Mesendoderm (in vitro differentiated cells): ENCODE results near the gene NRN1.

Experiments
- DNase-seq: peaks from one replicate; pipeline ENCODE4 v3.0.0; 2013
- H2AK5ac ChIP-seq: 2 replicates; pipeline ENCODE4 v1.6.1; 2013; ENCODE audit warnings: low read length, inconsistent platforms
- H2BK120ac ChIP-seq: 2 replicates; pipeline ENCODE4 v1.6.1; 2013; ENCODE audit warnings: low read depth, mild to moderate bottlenecking, low read length, moderate library complexity, mixed read lengths
- H2BK15ac ChIP-seq: replicated peaks from 2 replicates; pipeline ENCODE4 v1.6.1; 2013; ENCODE audit warnings: low read depth, mild to moderate bottlenecking, moderate library complexity
- H2BK5ac ChIP-seq: 2 replicates; pipeline ENCODE4 v1.6.1; 2013; ENCODE audit warnings: low read length, inconsistent platforms
- H3K18ac ChIP-seq: 2 replicates; pipeline ENCODE4 v1.6.1; 2013; ENCODE audit warnings: mild to moderate bottlenecking, low read length, mixed read lengths
- H3K23ac ChIP-seq: one replicate; pipeline ENCODE4 v1.6.1; 2013; ENCODE audit warnings: low read length
- H3K27ac ChIP-seq: 2 replicates; pipeline ENCODE4 v1.5.1; 2013; ENCODE audit warnings: low read depth, mild to moderate bottlenecking, inconsistent platforms, low read length, moderate library complexity
- H3K27me3 ChIP-seq: 2 replicates; pipeline ENCODE4 v1.6.1; 2013; ENCODE audit warnings: low read length, control low read depth, mild to moderate bottlenecking, inconsistent platforms; ENCODE audit not compliant: insufficient read depth, poor library complexity
- H3K36me3 ChIP-seq: 2 replicates; pipeline ENCODE4 v1.6.1; 2013; ENCODE audit warnings: low read length, inconsistent platforms; ENCODE audit not compliant: control insufficient read depth, insufficient read depth
- H3K4ac ChIP-seq: one replicate; pipeline ENCODE4 v1.6.1; 2013; ENCODE audit warnings: low read depth, mild to moderate bottlenecking, low read length, moderate library complexity
- H3K4me1 ChIP-seq: 2 replicates; pipeline ENCODE4 v1.6.1; 2013; ENCODE audit warnings: low read depth, low read length, inconsistent platforms; ENCODE audit not compliant: control insufficient read depth
- H3K4me2 ChIP-seq: 2 replicates; pipeline ENCODE4 v1.6.1; 2013; ENCODE audit warnings: low read length
- H3K4me3 ChIP-seq: 2 replicates; pipeline ENCODE4 v1.5.1; 2013; ENCODE audit warnings: mild to moderate bottlenecking, low read length
- H3K56ac ChIP-seq: one replicate; pipeline ENCODE4 v1.6.1; 2013; ENCODE audit warnings: low read length
- H3K79me1 ChIP-seq: 2 replicates; pipeline ENCODE4 v1.6.1; 2013; ENCODE audit warnings: low read length, inconsistent platforms
- H3K79me2 ChIP-seq: 2 replicates; pipeline ENCODE4 v1.6.1; 2013; ENCODE audit warnings: mild to moderate bottlenecking, low read length; ENCODE audit not compliant: control insufficient read depth, insufficient read depth
- H3K9ac ChIP-seq: 2 replicates; pipeline ENCODE4 v1.6.1; 2013; ENCODE audit warnings: low read length, inconsistent platforms
- H4K5ac ChIP-seq: one replicate; pipeline ENCODE4 v1.6.1; 2013; ENCODE audit warnings: low read length
- H4K8ac ChIP-seq: one replicate; pipeline ENCODE4 v1.6.1; 2013; ENCODE audit warnings: low read depth, mild to moderate bottlenecking, control low read depth, low read length, moderate library complexity
- WGBS: extraction: QIAGEN DNeasy Blood & Tissue Kit; methylation state at CpG from one replicate; pipeline ENCODE4 v1.1.7; 2013; ENCODE audit warnings: low lambda C conversion rate, missing lambda C conversion rate; ENCODE audit not compliant: insufficient coverage; ENCODE audit errors: extremely low coverage; 5-methylcytosine and 5-hydroxymethylcytosine counted together

NRN1 gene

GRCh38 chr6:5995949-5996713 lies 10.6 kb downstream of the NRN1 start:
- no peaks in the 10 kb centered on the region for H3K79me1 ChIP-seq
- no peak overlapping the region for H3K18ac ChIP-seq
- no peak overlapping the region for H2BK15ac ChIP-seq
- H3K56ac ChIP-seq, result peak overlapping the region; percentile 75
- no peak overlapping the region for H4K8ac ChIP-seq
- H3K9ac ChIP-seq, result peak overlapping the region; percentile 57
- peaks cover 44% of the 10 kb centered on the region for H3K27me3 ChIP-seq
- H2AK5ac ChIP-seq, result no peak overlapping the region
- peak overlapping the region; percentile 28 for H3K4me3 ChIP-seq
- no peak overlapping the region for H2BK120ac ChIP-seq
- no CpG with 5 or more reads among the region's 41 CpGs for WGBS
- no peak overlapping the region for H2BK5ac ChIP-seq
- H3K23ac ChIP-seq, result no peak overlapping the region
- H3K4ac ChIP-seq, result no peak overlapping the region
- H3K4me2 ChIP-seq, result peak overlapping the region; percentile 77
- peaks cover 11% of the 10 kb centered on the region for H3K4me1 ChIP-seq
- H3K36me3 ChIP-seq, result no peaks in the 10 kb centered on the region
- no peak overlapping the region for H3K27ac ChIP-seq
- no peaks in the 10 kb centered on the region for H3K79me2 ChIP-seq
- no peak overlapping the region for H4K5ac ChIP-seq
- peak; percentile 91 for DNase-seq

- Histone ChIP-seq H3K23ac (no peak overlapping the region), H3K9ac (no peak overlapping the region), H3K4me3 (no peak overlapping the region), H3K27me3 (peaks cover 39% of the 10 kb centered on the region), H4K8ac (no peak overlapping the region), H3K79me2 (no peaks in the 10 kb centered on the region), H3K36me3 (no peaks in the 10 kb centered on the region), H3K4ac (no peak overlapping the region), H3K27ac (no peak overlapping the region), H2BK5ac (no peak overlapping the region), H3K79me1 (no peaks in the 10 kb centered on the region), H2BK15ac (no peak overlapping the region), H3K4me2 (peak overlapping the region; percentile 77), H3K18ac (no peak overlapping the region), H2BK120ac (no peak overlapping the region), H2AK5ac (no peak overlapping the region), H3K56ac (no peak overlapping the region), H3K4me1 (peaks cover 11% of the 10 kb centered on the region), H4K5ac (no peak overlapping the region)
- peak; percentile 4 for DNase-seq
- no CpG with 5 or more reads among the region's 10 CpGs for WGBS
Measured at GRCh38 chr6:5995658-5995948, 11.1 kb downstream of the NRN1 start.

GRCh38 chr6:5994999-5995657 lies 11.6 kb downstream of the NRN1 start:
- WGBS, result no CpG with 5 or more reads among the region's 26 CpGs
- Histone ChIP-seq H2BK120ac (no peak overlapping the region), H3K9ac (no peak overlapping the region), H3K18ac (no peak overlapping the region), H4K8ac (no peak overlapping the region), H3K27me3 (peaks cover 34% of the 10 kb centered on the region), H2BK5ac (no peak overlapping the region), H3K79me1 (no peaks in the 10 kb centered on the region), H3K79me2 (no peaks in the 10 kb centered on the region), H3K27ac (no peak overlapping the region), H3K4ac (no peak overlapping the region), H2BK15ac (no peak overlapping the region), H3K4me2 (peak overlapping the region; percentile 31), H3K23ac (no peak overlapping the region), H3K36me3 (no peaks in the 10 kb centered on the region), H3K56ac (peak overlapping the region; percentile 37), H3K4me1 (peaks cover 11% of the 10 kb centered on the region), H3K4me3 (no peak overlapping the region), H4K5ac (no peak overlapping the region), H2AK5ac (no peak overlapping the region)
- no peak for DNase-seq

- no peak overlapping the region for H3K9ac ChIP-seq
- no peak overlapping the region for H4K5ac ChIP-seq
- H2BK5ac ChIP-seq, result no peak overlapping the region
- no peak overlapping the region for H3K4ac ChIP-seq
- no peaks in the 10 kb centered on the region for H3K79me2 ChIP-seq
- H3K4me2 ChIP-seq, result peak overlapping the region; percentile 31
- peaks cover 11% of the 10 kb centered on the region for H3K4me1 ChIP-seq
- no peak overlapping the region for H2AK5ac ChIP-seq
- H3K27me3 ChIP-seq, result peaks cover 28% of the 10 kb centered on the region
- WGBS, result no CpG with 5 or more reads among the region's 38 CpGs
- H3K27ac ChIP-seq, result no peak overlapping the region
- H3K23ac ChIP-seq, result no peak overlapping the region
- no peak overlapping the region for H4K8ac ChIP-seq
- no peak overlapping the region for H2BK120ac ChIP-seq
- peak overlapping the region; percentile 37 for H3K56ac ChIP-seq
- no peaks in the 10 kb centered on the region for H3K79me1 ChIP-seq
- no peak overlapping the region for H2BK15ac ChIP-seq
- peak; percentile 62 for DNase-seq
- no peak overlapping the region for H3K18ac ChIP-seq
- no peaks in the 10 kb centered on the region for H3K36me3 ChIP-seq
- no peak overlapping the region for H3K4me3 ChIP-seq
Measured at GRCh38 chr6:5994234-5994998, 12.3 kb downstream of the NRN1 start.

GRCh38 chr6:5992551-5993225 lies 14.0 kb downstream of the NRN1 start:
- no peak overlapping the region for H2BK5ac ChIP-seq
- H3K18ac ChIP-seq, result no peak overlapping the region
- peaks cover 9% of the 10 kb centered on the region for H3K4me1 ChIP-seq
- no peak overlapping the region for H4K8ac ChIP-seq
- no CpG with 5 or more reads among the region's 10 CpGs for WGBS
- H3K23ac ChIP-seq, result no peak overlapping the region
- peak; percentile 48 for DNase-seq
- H4K5ac ChIP-seq, result no peak overlapping the region
- H3K36me3 ChIP-seq, result no peaks in the 10 kb centered on the region
- no peaks in the 10 kb centered on the region for H3K79me1 ChIP-seq
- no peak overlapping the region for H2BK120ac ChIP-seq
- H3K27ac ChIP-seq, result no peak overlapping the region
- H3K4me3 ChIP-seq, result no peak overlapping the region
- no peak overlapping the region for H3K56ac ChIP-seq
- H3K79me2 ChIP-seq, result no peaks in the 10 kb centered on the region
- no peak overlapping the region for H3K4me2 ChIP-seq
- H2AK5ac ChIP-seq, result no peak overlapping the region
- H3K9ac ChIP-seq, result no peak overlapping the region
- no peak overlapping the region for H3K4ac ChIP-seq
- no peak overlapping the region for H2BK15ac ChIP-seq
- H3K27me3 ChIP-seq, result peaks cover 17% of the 10 kb centered on the region
